GM18498 (cell line): Measurements from ENCODE around the gene FHIP1A.

ENCODE experiments used
- ATAC-seq: cut with Tn5 transposase; IDR thresholded peaks from one replicate; pipeline ENCODE4 v1.9.1; 2021; ENCODE audit warnings: mild to moderate bottlenecking, moderate library complexity; ENCODE audit not compliant: unreplicated experiment

The FHIP1A gene

DNA sequence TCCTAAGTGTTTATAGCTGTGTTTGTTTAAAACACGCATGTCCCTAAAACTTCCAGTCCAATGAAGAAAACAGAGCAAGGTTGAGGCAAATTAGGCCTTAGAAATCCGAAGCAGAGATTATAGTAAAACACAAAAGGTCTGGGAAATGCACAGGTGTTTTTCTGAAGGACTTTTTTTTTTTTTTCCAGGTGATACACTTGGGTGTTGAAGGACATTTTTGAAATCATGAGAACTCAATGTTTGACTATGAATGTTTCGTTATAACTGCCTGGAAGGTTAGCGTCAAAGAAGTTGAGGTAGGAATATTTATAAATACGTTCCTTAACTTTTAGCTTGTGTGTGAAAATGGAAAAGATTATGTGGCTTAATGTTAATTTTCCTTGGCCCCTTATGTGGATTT is 45.5 kb downstream of the FHIP1A start:
- ATAC-seq: no peak

DNA sequence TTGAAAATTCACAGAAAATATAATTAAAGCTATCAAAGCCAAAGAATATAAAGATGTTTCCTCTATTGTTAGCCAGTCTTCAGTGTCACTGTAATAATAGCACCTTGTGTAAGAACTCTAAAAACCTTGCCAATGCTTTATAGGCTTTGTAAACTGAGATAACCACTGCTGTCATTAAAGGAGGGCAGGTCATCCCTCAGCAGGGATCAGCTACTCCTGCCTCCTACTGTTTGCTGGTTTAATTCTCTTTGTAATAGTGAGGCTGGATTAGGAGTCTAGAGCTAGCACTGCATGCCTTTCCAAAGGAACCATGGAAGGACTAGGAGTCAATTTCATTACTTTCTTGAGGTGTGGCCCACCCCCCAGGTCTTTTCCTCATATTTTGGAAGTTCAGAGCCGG is 46.2 kb downstream of the FHIP1A start:
- ATAC-seq: no peak

- no peak for ATAC-seq
These were observed 49.2 kb downstream of the FHIP1A start for GRCh38 chr4:151458148-151458547.
